NT2/D1 (cell line): Measurements from ENCODE around the gene LTC4S.

Experiments
- DNase-seq: peaks from one replicate; pipeline ENCODE4 v3.0.0-alpha.2; 2011; ENCODE audit warnings: low read depth, low spot score
- H3K27me3 ChIP-seq: 2 replicates; pipeline ENCODE4 v1.6.0; 2011; ENCODE audit warnings: mild to moderate bottlenecking; ENCODE audit not compliant: insufficient read length, insufficient read depth
- H3K36me3 ChIP-seq: 2 replicates; pipeline ENCODE4 v1.6.1; 2011; ENCODE audit warnings: mild to moderate bottlenecking, low read length, mixed read lengths; ENCODE audit not compliant: insufficient read depth, insufficient read length
- H3K4me1 ChIP-seq: 2 replicates; pipeline ENCODE4 v1.5.1; 2011; ENCODE audit not compliant: insufficient read depth, insufficient read length
- H3K4me3 ChIP-seq: 2 replicates; pipeline ENCODE4 v1.5.1; 2011; ENCODE audit warnings: low read depth; ENCODE audit not compliant: insufficient read length
- H3K9ac ChIP-seq: 2 replicates; pipeline ENCODE4 v1.6.0; 2011; ENCODE audit warnings: low read depth; ENCODE audit not compliant: insufficient read length
- H3K9me3 ChIP-seq: 2 replicates; pipeline ENCODE4 v1.5.1; 2011; ENCODE audit warnings: mild to moderate bottlenecking, low read length; ENCODE audit not compliant: insufficient read depth
- SUZ12 ChIP-seq: IDR thresholded peaks from 2 replicates; pipeline ENCODE4 v1.6.1; 2011; ENCODE audit not compliant: insufficient read length, insufficient read depth; ENCODE audit errors: extremely low read depth
- YY1 ChIP-seq: IDR thresholded peaks from 2 replicates; pipeline ENCODE4 v1.6.1; 2011; ENCODE audit not compliant: insufficient read length, insufficient read depth
- ZNF274 ChIP-seq: IDR thresholded peaks from 2 replicates; pipeline ENCODE4 v1.6.1; 2011; ENCODE audit warnings: mild to moderate bottlenecking, low read depth, low read length

The LTC4S gene

DNA sequence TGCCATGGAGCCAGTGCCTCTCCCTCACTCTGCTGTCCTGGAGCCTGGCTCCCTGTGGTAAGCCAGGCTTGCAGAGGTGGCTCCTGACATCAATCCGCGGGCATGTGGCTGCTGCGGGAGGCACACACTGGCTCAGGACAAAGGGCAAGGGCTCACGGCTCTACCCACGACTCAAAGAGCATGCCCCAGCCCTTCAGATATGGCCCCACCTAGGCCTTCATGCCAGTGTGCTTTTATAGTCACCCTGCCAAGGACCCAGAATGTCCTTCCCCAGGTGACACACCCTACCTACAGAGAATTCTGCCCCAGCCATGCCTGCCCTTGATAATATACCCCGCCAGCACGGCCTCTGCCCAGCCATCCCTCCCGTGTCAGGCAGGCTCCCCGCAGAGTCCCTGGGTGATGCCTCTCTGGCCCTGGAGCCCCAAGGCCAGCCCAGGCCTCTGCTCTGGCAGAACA is 11.3 kb downstream of the LTC4S start:
- Histone ChIP-seq H3K36me3 (peaks cover 17% of the 10 kb centered on the region), H3K4me3 (peak overlapping the region; percentile 75), H3K9me3 (no peaks in the 10 kb centered on the region), H3K27me3 (no peaks in the 10 kb centered on the region), H3K4me1 (peaks cover 24% of the 10 kb centered on the region), H3K9ac (peak overlapping the region; percentile 81)
- TF ChIP-seq SUZ12 (no peak), ZNF274 (no peak), YY1 (no peak)
- DNase-seq = no peak

DNA sequence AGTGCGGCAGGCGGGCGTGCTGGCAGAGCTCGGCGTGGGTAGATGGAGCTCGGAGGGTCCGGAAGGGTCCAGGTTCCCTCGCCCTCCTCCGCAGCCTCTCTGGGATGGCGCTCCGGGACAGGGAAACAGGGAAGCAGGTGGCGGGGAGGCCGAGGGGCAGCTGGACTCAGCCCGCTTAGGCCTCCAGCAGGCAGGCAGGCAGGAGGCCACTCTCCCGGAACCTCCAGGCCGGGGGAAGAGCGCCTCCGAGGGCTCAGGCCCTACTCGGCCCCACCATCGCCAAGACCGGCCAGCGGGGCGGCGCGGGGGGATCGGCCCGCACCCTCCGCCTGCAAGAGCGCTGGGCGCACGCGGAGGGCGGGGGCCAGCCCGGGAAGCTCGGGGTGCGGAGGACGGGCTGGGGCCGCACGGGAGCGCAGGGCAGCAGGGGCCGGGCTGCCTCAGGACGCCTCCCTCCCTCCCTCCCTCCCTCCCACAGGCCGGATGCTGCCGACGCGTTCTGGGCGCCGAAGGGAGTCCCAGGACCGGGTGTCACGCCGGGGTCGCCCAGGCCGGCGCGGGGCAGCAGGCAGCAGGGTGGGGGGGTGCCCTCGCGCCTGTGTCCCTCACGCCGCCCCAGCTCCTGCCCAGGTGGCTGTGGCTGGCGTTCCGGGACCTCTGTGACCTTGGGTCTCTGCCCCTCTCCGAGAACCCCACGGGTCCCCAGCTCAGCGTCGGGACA is 11.9 kb downstream of the LTC4S start:
- no peaks in the 10 kb centered on the region for H3K9me3 ChIP-seq
- TF ChIP-seq ZNF274 = no peak
- TF ChIP-seq SUZ12 = no peak
- TF ChIP-seq YY1 = no peak
- peak overlapping the region; percentile 88 for H3K9ac ChIP-seq
- peaks cover 24% of the 10 kb centered on the region for H3K4me1 ChIP-seq
- no peaks in the 10 kb centered on the region for H3K27me3 ChIP-seq
- no peak for DNase-seq
- H3K36me3 ChIP-seq = peaks cover 12% of the 10 kb centered on the region
- H3K4me3 ChIP-seq = peak overlapping the region; percentile 75

DNA sequence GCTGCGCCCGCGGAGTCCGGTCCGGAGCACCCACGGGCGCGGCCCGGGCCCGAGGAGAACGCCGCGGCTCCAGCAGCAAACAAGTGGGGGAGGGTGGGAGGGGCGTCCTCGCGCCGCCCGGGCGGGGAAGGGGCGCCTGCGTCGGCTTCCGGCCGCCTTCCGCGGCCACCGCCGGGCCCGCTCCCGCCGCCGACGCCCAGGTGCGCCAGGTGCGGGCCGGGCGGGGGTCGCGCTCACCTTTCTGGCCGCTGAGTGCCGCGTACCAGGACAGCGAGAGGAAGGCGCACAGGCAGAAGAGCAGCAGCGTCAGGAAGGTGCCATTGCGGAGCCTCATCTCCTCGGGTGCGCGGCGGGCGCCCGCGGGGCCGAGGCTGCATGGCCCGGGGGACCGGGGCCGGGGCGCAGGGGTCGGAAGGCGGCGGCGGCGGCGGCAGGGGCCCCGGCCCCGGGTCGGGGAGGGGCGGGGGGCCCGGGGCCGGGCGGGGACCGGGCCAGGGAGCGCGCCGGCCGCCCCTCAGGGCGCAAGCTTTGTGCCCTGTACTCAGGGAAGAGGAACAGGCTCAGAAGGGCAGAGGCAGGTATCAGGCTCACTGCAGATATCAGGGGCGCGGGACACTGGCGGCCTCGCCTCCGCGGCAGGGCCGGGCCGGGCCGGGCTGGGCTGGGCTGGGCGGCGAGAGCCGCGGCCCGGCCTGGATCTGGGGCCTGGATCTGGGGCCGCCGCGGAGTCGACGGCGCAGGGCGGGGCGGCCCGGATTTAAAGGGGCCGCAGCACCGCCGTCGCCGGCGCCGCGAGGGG is 12.7 kb downstream of the LTC4S start, which contains the start of gene MGAT4B:
Gene MGAT4B, minus strand, starts transcription at position 617 of the 799 bp plus-strand sequence. Its CDS starts 283 bp downstream, at position 334.
- TF ChIP-seq ZNF274 (no peak), YY1 (no peak), SUZ12 (no peak)
- Histone ChIP-seq H3K36me3 (peaks cover 5% of the 10 kb centered on the region), H3K9me3 (no peaks in the 10 kb centered on the region), H3K27me3 (no peaks in the 10 kb centered on the region), H3K4me3 (peak within 1 kb of the TSS; percentile 75), H3K9ac (peak within 1 kb of the TSS; percentile 88), H3K4me1 (peaks cover 24% of the 10 kb centered on the region)
- DNase-seq = no peak

DNA sequence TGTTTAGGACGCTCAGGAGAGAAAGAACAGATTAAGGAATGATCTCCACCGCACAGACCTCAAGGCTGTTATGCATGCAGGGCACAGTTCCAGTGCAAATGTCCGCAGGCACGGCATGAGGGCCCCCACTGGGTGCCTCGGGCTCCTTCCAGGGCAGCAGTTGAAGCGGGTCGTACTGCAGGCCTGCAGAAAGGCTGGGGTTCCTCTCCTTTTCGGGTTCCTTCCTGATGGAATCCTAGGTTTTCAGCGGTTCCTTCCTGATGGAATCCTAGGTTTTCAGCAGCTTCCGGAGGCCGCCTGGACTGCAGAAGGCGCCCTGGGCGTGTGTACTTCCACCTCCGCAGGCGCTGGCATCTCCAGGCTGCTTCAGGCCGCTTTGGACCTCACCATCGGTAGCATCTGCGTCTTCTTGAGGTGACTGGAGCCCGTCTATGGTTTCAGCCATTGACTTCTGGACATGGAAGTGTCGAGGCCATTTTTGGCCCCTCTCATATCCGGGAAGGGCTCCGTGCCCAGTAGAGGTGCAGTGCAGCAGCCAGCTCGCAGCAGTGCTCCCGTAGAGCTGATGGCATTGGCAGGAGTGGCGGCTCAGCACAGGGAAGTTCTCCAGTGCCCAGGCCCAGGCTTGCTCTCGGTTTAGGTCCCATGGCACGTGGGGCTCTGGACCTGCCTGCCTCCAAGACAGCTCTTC is 18.5 kb downstream of the LTC4S start:
- H3K9me3 ChIP-seq = no peaks in the 10 kb centered on the region
- TF ChIP-seq YY1 (no peak), ZNF274 (no peak), SUZ12 (no peak)
- peak overlapping the region; percentile 39 for H3K9ac ChIP-seq
- no peak for DNase-seq
- peaks cover 2% of the 10 kb centered on the region for H3K4me1 ChIP-seq
- no peaks in the 10 kb centered on the region for H3K27me3 ChIP-seq
- H3K4me3 ChIP-seq = peak overlapping the region; percentile 32
- H3K36me3 ChIP-seq = peaks cover 31% of the 10 kb centered on the region

DNA sequence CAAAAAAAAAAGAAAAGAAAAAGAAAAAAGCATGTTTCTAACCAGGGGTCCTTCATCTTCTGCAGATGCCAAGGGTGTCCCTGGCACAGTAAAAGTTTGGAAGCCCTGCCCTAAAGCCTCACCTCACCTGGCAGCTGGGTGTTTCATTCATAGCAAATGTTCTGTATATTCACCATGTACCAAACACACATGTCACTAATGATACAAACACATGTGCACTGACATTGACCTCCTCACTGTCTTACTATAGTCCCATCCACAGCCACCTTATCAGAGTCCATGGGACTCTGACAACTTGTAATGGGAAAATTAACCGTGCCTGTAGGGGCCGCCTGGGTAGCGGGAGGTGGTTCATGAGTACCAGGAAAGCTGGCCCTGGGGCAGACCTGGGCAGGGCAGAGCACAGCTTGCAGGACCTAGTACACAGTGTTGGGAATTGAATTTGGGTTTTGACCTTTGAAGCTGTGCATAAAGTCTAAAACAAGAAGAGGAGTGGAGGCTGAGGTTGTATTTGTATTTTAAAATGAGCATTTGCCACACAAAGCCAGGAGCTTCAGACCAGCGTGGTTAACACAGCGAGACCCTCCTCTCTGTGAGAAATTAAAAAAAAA is 19.3 kb downstream of the LTC4S start:
- TF ChIP-seq ZNF274 (no peak), SUZ12 (no peak), YY1 (no peak)

DNA sequence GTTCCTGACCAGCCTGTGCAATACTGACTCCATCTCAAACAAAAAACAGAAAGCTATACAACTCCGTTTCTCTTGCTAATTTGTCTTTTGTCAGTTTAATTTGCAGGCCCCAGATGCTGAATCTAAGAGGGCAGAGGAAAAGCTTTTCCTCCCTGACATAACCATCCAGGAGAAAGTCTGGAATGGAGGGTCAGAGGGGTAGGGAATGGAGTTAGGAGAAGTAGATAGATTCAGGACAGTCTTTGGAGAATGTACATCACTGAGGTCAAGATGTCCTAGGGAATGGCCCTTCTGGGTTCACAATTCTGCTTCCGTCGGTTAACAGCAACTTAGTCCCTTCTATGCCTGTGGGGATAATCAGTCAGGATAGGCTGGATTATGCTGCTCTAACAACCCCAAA is 20.3 kb downstream of the LTC4S start:
- Histone ChIP-seq H3K36me3 (peaks cover 31% of the 10 kb centered on the region), H3K4me1 (peaks cover 6% of the 10 kb centered on the region), H3K4me3 (no peak overlapping the region), H3K9ac (no peak overlapping the region), H3K9me3 (no peaks in the 10 kb centered on the region), H3K27me3 (no peaks in the 10 kb centered on the region)
- no peak for DNase-seq
- TF ChIP-seq ZNF274 (no peak), YY1 (no peak), SUZ12 (no peak)

More for the DNA sequence above, 19.3 kb downstream of the LTC4S start:
- Histone ChIP-seq H3K27me3 (no peaks in the 10 kb centered on the region), H3K4me3 (peak overlapping the region; percentile 1), H3K4me1 (peaks cover 2% of the 10 kb centered on the region), H3K36me3 (peaks cover 31% of the 10 kb centered on the region), H3K9me3 (no peaks in the 10 kb centered on the region), H3K9ac (no peak overlapping the region)
- no peak for DNase-seq
